HG02981 (cell line): Measurements from ENCODE around the gene LAT.
A peak's percentile ranks its signal among the peaks of the same experiment; 100 is the strongest.
"Not testable (repeated sequence)": the region's sequence is repeated elsewhere in the genome, so short reads cannot be mapped to it uniquely, and the experiment has no call there.

Source experiments
- ATAC-seq: cut with Tn5 transposase; IDR thresholded peaks from one replicate; pipeline ENCODE4 v1.9.1; 2021; ENCODE audit warnings: mild to moderate bottlenecking, moderate library complexity; ENCODE audit not compliant: unreplicated experiment

LAT gene, protein sequence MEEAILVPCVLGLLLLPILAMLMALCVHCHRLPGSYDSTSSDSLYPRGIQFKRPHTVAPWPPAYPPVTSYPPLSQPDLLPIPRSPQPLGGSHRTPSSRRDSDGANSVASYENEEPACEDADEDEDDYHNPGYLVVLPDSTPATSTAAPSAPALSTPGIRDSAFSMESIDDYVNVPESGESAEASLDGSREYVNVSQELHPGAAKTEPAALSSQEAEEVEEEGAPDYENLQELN

GRCh38 chr16:28984619-28985135 lies at the start of gene LAT:
Gene LAT, plus strand, starts transcription at chr16:28985052. Its CDS starts 366 bp downstream, at chr16:28985418.
- ATAC-seq, result no peak

GRCh38 chr16:28935346-28935745 lies 49.5 kb upstream of the LAT start:
- ATAC-seq, result no peak

- ATAC-seq, result peak; percentile 76
These were observed 48.7 kb upstream of the LAT start for GRCh38 chr16:28935924-28936783.

- ATAC-seq, result no peak
These were observed 48.1 kb upstream of the LAT start for GRCh38 chr16:28936784-28937155.

GRCh38 chr16:28937222-28937876 lies 47.5 kb upstream of the LAT start:
- ATAC-seq, result no peak

GRCh38 chr16:28938721-28939120 lies 46.1 kb upstream of the LAT start:
- no peak for ATAC-seq

DNA sequence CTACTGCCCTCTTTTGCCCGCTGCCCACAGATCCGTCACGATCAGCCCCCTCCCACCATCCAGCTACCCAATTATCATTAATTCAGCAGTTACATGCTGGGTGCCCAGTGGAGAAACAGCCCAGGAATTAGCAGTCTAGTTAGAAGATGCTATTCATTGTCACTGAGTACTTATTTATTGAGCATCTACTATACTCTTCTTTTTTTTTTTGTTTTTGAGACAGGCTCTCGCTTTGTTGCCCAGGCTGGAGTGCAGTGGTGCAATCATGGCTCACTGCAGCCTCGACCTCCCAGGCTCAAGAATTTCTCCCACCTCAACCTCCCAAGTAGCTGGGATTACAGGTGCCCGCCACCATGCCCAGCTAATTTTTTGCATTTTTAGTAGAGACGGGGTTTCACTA lies 45.0 kb upstream of the LAT start:
- ATAC-seq, result not testable (repeated sequence)

- no peak for ATAC-seq
These were observed 41.6 kb upstream of the LAT start for GRCh38 chr16:28943281-28943680.

GRCh38 chr16:28946681-28947080 lies 38.2 kb upstream of the LAT start:
- no peak for ATAC-seq

DNA sequence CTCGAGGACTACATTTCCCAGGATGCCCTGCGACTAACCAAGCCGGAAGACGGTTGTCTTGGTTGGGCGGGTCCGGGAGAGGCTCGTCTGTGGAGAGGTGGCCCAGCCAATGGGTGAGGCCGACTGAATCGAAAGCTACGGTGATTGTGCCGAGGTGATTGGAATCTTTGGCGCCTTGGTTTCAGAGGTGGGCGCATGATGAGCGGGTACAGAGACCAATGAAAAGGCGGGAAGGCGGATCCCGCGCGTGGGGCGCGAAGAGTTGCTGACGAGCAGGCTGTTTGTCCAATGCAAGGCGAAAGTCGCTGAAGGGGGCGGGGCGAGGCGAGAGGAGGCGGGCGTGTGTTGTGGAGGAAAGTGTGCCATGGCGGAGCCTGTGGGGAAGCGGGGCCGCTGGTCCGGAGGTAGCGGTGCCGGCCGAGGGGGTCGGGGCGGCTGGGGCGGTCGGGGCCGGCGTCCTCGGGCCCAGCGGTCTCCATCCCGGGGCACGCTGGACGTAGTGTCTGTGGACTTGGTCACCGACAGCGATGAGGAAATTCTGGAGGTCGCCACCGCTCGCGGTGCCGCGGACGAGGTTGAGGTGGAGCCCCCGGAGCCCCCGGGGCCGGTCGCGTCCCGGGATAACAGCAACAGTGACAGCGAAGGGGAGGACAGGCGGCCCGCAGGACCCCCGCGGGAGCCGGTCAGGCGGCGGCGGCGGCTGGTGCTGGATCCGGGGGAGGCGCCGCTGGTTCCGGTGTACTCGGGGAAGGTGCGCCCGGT lies 34.0 kb upstream of the LAT start, which contains the start of gene NFATC2IP:
Gene NFATC2IP, plus strand, starts transcription at position 290 of the 762 bp plus-strand sequence. Its CDS starts 75 bp downstream, at position 365.
- peak; percentile 90 for ATAC-seq

DNA sequence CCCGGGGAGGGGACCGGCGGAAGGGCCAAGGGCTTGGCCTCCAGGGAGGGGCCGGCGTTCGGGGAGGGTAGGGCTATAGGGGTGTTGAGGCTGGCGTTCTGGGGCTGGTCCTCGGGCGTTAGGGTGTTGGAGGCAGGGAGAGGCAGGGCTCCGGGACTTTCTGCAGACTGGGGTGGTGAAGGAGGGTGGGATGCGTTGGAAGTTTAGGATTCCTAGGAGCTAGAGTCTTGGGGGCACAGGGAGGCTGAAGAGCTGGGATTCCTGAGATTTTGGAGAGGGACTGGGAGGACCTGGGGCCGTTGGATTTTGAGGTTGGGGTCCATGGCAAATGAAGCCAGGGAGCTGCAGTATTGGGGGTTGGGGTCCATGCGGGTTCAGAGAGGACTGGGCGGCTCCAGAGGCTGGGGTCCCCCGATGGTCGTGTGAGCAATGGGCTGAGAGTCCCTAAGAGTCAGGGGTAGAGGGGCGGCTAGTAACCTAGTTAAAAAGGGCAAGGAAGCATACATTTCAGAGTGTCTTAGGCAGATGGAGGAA lies 33.4 kb upstream of the LAT start:
- peak; percentile 21 for ATAC-seq

- ATAC-seq, result no peak
These were observed 26.6 kb upstream of the LAT start for GRCh38 chr16:28958216-28958615.

- no peak for ATAC-seq
These were observed 26.0 kb upstream of the LAT start for GRCh38 chr16:28958836-28959235.

DNA sequence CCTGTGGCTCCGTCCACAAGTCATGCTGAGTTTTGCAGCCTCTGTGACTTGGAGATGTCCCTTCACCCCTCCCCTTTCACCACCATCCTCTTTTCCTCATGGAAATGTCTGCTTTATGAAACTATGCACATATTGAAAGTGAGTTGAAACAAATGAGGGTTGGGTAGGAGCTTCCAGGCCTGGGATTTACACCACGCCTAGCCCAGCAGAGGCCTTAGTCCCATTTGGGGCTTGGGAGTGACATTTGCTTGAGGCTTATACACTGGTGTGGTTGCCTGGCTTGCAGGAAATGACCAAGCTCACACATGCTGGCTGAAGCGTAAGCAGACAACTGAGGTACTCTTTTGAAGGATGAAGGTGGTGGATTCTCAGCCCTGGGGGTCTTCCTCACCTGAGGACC lies 20.8 kb upstream of the LAT start:
- ATAC-seq, result no peak

- no peak for ATAC-seq
These were observed 20.4 kb upstream of the LAT start for GRCh38 chr16:28964496-28964895.

DNA sequence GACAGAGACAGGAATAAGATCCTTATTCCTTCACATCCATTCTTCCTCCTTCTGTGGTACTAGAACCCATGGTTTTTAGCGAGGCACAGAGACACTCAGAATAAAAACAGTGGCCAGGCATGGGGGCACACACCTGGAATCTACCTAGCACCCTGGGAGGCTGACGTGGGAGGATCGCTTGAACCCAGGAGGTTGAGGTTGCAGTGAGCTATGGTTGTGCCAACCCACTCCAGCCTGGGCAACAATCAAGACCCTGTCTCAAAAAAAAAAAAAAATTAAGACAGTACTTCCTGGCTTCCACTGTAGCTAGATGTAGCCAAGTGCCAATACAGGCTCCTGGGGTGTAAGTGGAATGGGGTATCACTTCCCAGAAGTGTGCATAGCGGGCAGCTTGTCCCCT lies 17.7 kb upstream of the LAT start:
- ATAC-seq, result no peak

DNA sequence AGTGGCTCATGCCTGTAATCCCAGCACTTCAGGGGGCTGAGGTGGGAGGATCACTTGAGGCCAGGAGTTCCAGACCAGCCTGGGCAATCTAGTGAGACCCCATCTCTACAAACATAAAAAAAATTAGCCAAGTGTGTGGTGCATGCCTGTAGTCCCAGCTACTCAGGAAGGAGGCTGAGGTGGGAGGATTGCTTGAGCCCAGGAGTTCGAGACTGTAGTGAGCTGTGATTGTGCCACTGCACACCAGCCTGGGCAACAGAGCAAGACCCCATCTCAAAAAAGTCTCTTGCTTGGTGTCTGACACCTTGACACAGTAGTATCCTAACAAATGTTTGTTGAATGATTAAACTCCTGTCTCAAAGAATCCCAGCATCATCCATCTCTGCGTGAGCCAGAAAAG lies 15.2 kb upstream of the LAT start:
- not testable (repeated sequence) for ATAC-seq

DNA sequence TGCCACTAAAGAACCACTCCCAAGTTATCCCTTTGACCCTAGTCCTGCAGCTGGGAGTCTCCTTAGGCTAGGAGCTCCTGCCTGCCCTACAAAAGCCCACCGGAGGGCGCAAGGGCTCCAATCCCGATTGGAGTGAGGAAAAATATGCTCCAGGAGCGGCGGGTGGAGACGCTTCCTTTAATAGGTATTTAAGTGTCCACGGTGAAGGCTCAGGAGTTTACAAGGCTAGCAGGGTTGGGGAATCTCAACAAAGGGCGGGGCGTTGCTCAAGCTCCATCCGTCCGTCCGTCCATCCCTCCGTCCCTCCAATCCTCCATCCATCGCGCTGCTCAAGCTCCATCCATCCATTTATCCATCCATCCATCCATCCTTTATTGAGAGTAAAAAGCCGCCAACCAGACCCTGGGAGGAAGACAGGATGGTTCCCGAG lies 10.8 kb upstream of the LAT start:
- peak; percentile 12 for ATAC-seq

DNA sequence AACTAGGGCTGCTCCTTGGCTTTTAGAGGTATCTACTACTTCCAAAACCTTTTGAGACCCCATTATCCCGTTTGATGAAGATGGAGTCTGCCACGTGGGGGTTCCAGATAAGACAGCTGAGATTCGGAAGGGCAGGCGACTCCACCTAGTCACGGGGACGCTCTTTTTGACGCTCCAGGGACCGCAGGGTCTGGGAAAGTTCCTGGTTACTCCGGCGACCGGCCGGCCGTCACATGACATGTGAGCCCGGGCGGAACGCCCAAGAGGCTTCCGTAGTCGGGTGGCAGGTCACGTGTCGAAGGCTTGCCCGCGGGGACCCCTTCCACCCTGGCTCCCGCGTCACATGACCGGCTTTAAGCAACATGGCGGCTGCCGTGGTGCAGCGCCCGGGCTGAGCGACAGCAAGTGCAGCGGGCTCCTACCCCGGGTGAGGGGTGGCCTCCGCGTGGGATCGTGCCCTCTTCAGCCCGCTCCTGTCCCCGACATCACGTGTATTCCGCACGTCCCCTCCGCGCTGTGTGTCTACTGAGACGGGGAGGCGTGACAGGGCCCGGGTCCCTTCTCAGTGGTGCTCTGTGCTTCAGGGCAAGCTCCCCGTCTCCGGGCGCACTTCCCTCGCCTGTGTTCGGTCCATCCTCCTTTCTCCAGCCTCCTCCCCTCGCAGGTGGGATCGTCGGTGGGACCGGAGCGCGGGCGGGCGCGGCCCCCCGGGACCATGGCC lies 10.3 kb upstream of the LAT start, which contains the start of gene SPNS1:
Gene SPNS1, plus strand, starts transcription at position 342 of the 721 bp plus-strand sequence. Its CDS starts 374 bp downstream, at position 716.
- ATAC-seq, result peak; percentile 85
